ENCODE measurements around the gene CIDEA.
"Not testable (repeated sequence)": the region's sequence is repeated elsewhere in the genome, so short reads cannot be mapped to it uniquely, and the experiment has no call there.

Gene CIDEA

GRCh38 chr18:12242658-12243260, 11.4 kb upstream of the CIDEA start:
- no peak for DNase-seq

DNA sequence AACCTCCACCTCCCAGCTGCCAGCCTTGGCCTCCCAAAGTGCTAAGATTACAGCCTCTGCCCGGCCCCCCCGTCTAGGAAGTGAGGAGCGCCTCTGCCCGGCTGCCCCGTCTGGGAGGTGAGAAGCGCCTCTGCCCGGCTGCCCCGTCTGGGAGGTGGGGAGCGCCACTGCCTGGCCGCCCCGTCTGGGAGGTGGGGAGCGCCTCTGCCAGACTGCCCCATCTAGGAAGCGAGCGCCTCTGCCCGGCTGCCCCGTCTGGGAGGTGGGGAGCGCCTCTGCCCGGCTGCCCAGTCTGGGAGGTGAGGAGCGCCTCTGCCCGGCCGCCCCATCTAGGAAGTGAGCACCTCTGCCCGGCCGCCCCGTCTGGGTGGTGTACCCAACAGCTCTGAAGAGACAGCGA, 10.9 kb upstream of the CIDEA start:
- not testable (repeated sequence) for DNase-seq

- DNase-seq: no peak
Measured at GRCh38 chr18:12245793-12246135, 8.4 kb upstream of the CIDEA start.

- DNase-seq: no peak
Measured at GRCh38 chr18:12246849-12247808, 7.0 kb upstream of the CIDEA start.

GRCh38 chr18:12247946-12248345, 6.2 kb upstream of the CIDEA start:
- DNase-seq: no peak

GRCh38 chr18:12248926-12249720, 5.0 kb upstream of the CIDEA start:
- DNase-seq: no peak

- DNase-seq: no peak
Measured at GRCh38 chr18:12251311-12251710, 2.9 kb upstream of the CIDEA start.

GRCh38 chr18:12252061-12252460, 2.1 kb upstream of the CIDEA start:
- DNase-seq: no peak

DNA sequence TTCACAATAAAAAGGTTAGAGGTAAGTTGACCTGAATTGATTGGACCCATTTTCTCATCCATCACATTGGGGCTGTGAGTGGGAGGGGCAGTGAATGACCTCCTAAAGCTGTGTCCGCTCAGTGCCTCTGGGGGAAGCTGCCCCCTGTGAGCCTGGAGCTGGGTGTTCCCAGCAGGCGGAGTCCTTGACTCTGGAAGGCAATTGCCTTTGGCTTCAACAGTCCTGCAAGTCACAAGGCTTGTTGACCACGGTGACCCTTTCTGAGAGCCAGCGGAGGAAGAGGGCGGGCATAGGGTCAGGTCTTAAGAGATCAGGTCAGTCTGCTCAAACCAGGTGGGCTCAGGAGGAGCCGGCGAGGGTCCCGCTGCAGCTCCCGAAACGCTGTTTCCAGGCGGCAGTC, 1.1 kb upstream of the CIDEA start:
- no peak for DNase-seq

GRCh38 chr18:12253663-12254135, 462 bp upstream of the CIDEA start:
- no peak for DNase-seq

DNA sequence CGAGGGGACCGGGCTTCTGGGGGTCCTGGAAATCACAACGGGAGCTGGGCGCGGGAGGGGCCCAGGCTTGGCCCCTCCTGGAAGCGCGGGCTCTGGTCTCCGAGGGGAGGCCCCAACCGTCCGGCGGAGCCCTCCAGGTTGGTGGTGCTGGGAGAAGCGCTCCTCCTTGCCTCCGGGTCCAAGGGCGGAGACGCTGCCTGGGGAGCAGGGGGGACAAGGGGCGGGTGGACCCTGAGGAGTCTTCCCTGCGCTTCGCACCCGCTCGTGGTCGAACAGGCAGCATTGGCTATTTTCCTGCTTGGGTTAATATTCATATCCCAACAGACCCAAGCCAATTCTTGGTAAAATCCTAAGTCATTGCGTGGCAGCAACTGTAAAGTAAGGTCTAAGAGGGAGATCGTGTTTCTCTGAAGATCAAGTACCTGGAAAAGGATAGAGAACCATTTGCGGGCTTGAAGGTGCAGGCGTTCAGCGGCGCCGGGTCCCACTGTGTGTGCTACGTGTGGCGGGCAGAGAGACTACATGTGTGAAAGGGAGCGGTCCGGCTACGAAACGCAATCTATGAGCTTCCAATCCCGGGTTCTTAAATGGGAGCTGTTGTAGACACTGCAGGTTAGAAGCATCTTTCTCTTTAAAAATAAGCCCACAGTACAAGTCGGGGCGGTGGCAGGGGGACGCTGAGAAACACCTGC, 805 bp downstream of the CIDEA start:
- DNase-seq: no peak

- DNase-seq: no peak
Measured at GRCh38 chr18:12255626-12256026, 1.5 kb downstream of the CIDEA start.

GRCh38 chr18:12256951-12257350, 2.8 kb downstream of the CIDEA start:
- no peak for DNase-seq

- no peak for DNase-seq
Measured at GRCh38 chr18:12257996-12258718, 4.0 kb downstream of the CIDEA start.

- DNase-seq: no peak
Measured at GRCh38 chr18:12258719-12259705, 4.9 kb downstream of the CIDEA start.

DNA sequence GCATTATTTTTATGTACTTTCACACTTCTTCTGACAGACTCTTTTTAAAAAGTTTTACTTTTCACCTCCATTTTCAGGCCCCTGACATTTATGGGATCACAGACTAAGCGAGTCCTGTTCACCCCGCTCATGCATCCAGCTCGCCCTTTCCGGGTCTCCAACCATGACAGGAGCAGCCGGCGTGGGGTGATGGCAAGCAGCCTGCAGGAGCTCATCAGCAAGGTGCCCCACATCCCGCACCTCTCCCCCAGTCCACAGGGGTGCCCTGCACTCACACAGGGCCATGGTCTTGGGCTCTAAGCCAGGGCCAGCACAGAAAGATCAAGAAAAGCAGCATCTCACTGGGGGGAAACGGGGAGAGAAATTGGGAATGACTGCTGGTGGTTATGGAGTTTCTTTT, 8.6 kb downstream of the CIDEA start:
- no peak for DNase-seq

- DNase-seq: no peak
Measured at GRCh38 chr18:12264864-12265263, 10.7 kb downstream of the CIDEA start.

DNA sequence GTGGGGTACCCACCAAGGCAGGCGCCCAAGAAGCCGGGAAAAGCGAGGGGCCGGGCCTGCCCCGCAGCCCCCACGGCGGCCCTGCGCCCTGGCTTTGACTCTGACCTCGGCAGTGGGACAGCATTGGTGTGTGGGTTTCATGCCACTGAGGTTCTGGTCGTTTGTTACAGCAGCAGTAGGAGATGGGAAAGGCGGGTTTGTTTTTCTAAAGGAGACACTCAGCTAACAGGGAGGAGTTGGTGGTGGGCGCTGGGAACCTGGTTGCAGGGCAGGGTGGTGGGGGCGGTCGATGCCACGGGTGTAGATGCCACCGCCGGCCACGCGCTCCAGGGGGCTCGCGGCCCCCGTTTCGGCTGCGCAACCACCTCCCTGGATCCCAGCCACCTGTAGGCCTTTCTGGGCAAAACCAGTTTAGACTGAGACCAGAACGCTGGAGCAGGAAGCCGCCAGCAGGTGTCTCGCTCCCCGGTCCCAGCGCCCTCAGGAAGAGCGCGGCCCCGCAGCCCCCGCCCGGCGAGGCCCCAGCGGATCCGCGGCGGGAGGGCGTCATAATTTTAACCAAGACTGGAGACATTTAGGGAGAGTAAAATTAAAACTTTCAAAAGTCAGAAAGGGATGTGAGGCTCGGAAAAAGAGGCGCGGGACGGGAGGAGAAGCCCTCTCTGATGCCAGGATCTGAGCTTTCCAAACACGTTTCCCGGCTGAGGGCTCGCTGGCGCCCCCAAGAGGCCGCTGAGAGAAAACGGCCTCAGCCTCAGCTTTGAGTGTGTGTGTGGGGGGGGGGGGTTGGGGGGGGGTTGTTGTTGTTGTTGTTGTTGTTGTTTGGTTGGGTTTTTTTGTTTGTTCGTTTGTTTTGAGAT, 17.4 kb downstream of the CIDEA start:
- DNase-seq: peak; percentile 57

DNA sequence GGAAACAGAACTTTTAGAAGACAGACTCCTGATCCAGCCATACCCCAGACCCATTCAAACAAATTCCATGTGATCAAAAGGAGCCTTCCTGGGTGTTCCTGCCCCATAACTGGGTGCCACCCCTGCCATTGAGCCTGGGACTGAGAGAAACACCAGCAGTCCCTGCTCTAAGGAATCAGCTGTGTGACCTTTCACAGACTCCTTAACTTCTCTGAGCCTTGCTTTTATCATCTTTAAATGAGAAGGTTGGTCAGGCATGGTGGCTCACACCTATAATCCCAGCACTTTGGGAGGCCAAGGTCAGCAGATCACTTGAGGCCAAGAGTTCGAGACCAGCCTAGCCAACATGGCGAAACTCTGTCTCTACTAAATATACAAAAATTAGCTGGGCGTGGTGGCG, 20.6 kb downstream of the CIDEA start:
- no peak for DNase-seq

Measured in inflammatory macrophage treated with lipopolysaccharide for 4 hours (primary cell).